HepG2 (cell line): ENCODE data around the gene BRD3. TPM values are rescaled to one million over a fixed set of nuclear protein-coding genes. Genes with fewer than 3 reads are reported as not detected.

ENCODE experiments used
- ATAC-seq: fragments of 200-7000 bp; cut with Tn5 transposase; 3 replicates; pipeline ENCODE4 v1.9.1; 2020; ENCODE audit warnings: mild to moderate bottlenecking, moderate library complexity
- BruUV-seq: library from RNA; stranded (reverse); fragments of 400-500 nt; replicated peaks from 2 replicates; lab custom pipeline; 2021; lab: Mats Ljungman, UMichigan
- CTCF ChIA-PET: fragments of 300-600 bp; formaldehyde crosslinking; extraction: SDS; loops from one replicate; lab custom pipeline; 2021; ENCODE audit warnings: low total read pairs, inconsistent platforms, low intra/inter-chr PET ratio; lab: Yijun Ruan, JAX
- POLR2A ChIA-PET: fragments of 350-600 bp; sonication (Branson Sonifier 250); formaldehyde crosslinking; loops from one replicate; lab custom pipeline; 2020; ENCODE audit warnings: antibody characterized with exemption, inconsistent platforms; lab: Yijun Ruan, JAX
- DNase-seq: peaks from one replicate; pipeline ENCODE4 v3.0.0-alpha.2; 2015; ENCODE audit warnings: low spot score
- FAIRE-seq: peaks from 3 replicates; lab custom pipeline; 2011; peaks lifted over from hg19 to GRCh38; lab: Jason Lieb, UNC
- H2AFZ ChIP-seq: one replicate; pipeline ENCODE4 v1.6.1; 2011; ENCODE audit warnings: low read length, inconsistent platforms
- H3K27ac ChIP-seq: fragments of 300-600 bp; 3 replicates; pipeline ENCODE4 v1.8.0; 2011; ENCODE audit warnings: mixed run types, mild to moderate bottlenecking, mixed read lengths, low read length, inconsistent platforms; ENCODE audit not compliant: insufficient read depth; ENCODE audit errors: extremely low read length
- H3K27me3 ChIP-seq, 2 experiments: fragments of 200-600 bp in 1 of 2; 2 replicates in 1 of 2; 3 replicates in 1 of 2; pipeline versions ENCODE4 v1.6.0 to v1.8.0; 2011; ENCODE audit warnings: low read length in 2 of 2, mild to moderate bottlenecking in 2 of 2, moderate library complexity in 2 of 2, inconsistent platforms in 1 of 2; ENCODE audit not compliant: insufficient read depth in 2 of 2, control insufficient read depth in 1 of 2
- H3K36me3 ChIP-seq, 2 experiments: fragments of 200-600 bp in 1 of 2; replicated peaks in 1 of 2; 2 replicates in 1 of 2; 3 replicates in 1 of 2; pipeline versions ENCODE4 v1.5.1 to v1.8.0; 2011; ENCODE audit warnings: low read length in 2 of 2, inconsistent platforms in 1 of 2; ENCODE audit not compliant: insufficient read depth in 2 of 2, control insufficient read depth in 1 of 2
- H3K4me1 ChIP-seq: 2 replicates; pipeline ENCODE4 v1.5.1; 2012; ENCODE audit warnings: low read length, inconsistent platforms; ENCODE audit not compliant: insufficient read depth
- H3K4me2 ChIP-seq: 2 replicates; pipeline ENCODE4 v1.6.0; 2011; ENCODE audit warnings: low read depth, low read length, inconsistent platforms
- H3K4me3 ChIP-seq, 3 experiments: fragments of 200-600 bp in 1 of 3; sonication (generic), shearing (Covaris generic) in 1 of 3; replicated peaks in 1 of 3; 2 replicates each; pipeline ENCODE4 v1.5.1; 2011 to 2016; ENCODE audit warnings: low read length in 3 of 3, inconsistent platforms in 2 of 3, low read depth in 2 of 3, mild to moderate bottlenecking in 2 of 3, control low read depth in 1 of 3, mixed read lengths in 1 of 3; ENCODE audit not compliant: insufficient read depth in 1 of 3
- H3K79me2 ChIP-seq: one replicate; pipeline ENCODE4 v1.6.1; 2011; ENCODE audit warnings: low read length, inconsistent platforms; ENCODE audit not compliant: insufficient read depth
- H3K9ac ChIP-seq: 2 replicates; pipeline ENCODE4 v1.6.0; 2011; ENCODE audit warnings: mild to moderate bottlenecking, low read depth, low read length, inconsistent platforms; ENCODE audit not compliant: insufficient read depth
- H3K9me3 ChIP-seq: 2 replicates; pipeline ENCODE4 v1.5.1; 2012; ENCODE audit warnings: mild to moderate bottlenecking, low read length
- H4K20me1 ChIP-seq: 2 replicates; pipeline ENCODE4 v1.6.0; 2011; ENCODE audit warnings: inconsistent platforms, mild to moderate bottlenecking, low read length, moderate library complexity; ENCODE audit not compliant: insufficient read depth
- AKAP8 ChIP-seq: sonication (generic); formaldehyde crosslinking; IDR thresholded peaks from 2 replicates; pipeline ENCODE4 v1.5.1; 2020; ENCODE audit warnings: mild to moderate bottlenecking, missing genetic modification reagents
- CCAR2 ChIP-seq: fragments of 200-400 bp; formaldehyde crosslinking; optimal IDR thresholded peaks from 2 replicates; pipeline ENCODE3; 2018; ENCODE audit warnings: low read depth, mild to moderate bottlenecking, low read length, moderate library complexity
- FOXA3 ChIP-seq: IDR thresholded peaks from 2 replicates; pipeline ENCODE4 v1.6.1; 2016; ENCODE audit warnings: missing genetic modification reagents, missing compliant biosample characterization
- HDAC1 ChIP-seq: sonication (generic); formaldehyde crosslinking; IDR thresholded peaks from 2 replicates; pipeline ENCODE4 v1.5.1; 2020; ENCODE audit warnings: mild to moderate bottlenecking, missing genetic modification reagents
- HOXA3 ChIP-seq: sonication (generic); formaldehyde crosslinking; IDR thresholded peaks from 2 replicates; pipeline ENCODE4 v1.5.0; 2020; ENCODE audit warnings: missing genetic modification reagents
- ISX ChIP-seq: sonication (generic); formaldehyde crosslinking; conservative IDR thresholded peaks from 2 replicates; pipeline ENCODE4 v1.5.0; 2020; ENCODE audit warnings: missing genetic modification reagents
- RAD21 ChIP-seq: fragments of 450-650 bp; formaldehyde crosslinking; IDR thresholded peaks from 2 replicates; pipeline ENCODE4 v1.5.0; 2020; ENCODE audit warnings: mild to moderate bottlenecking
- RBFOX2 ChIP-seq: fragments of 200-400 bp; formaldehyde crosslinking; IDR thresholded peaks from 2 replicates; pipeline ENCODE4 v1.6.1; 2017; ENCODE audit warnings: low read depth, mild to moderate bottlenecking, low read length
- RORA ChIP-seq: sonication (generic); formaldehyde crosslinking; IDR thresholded peaks from 2 replicates; pipeline ENCODE4 v1.5.0; 2020; ENCODE audit warnings: mild to moderate bottlenecking, missing genetic modification reagents, moderate library complexity
- SAP130 ChIP-seq: IDR thresholded peaks from 2 replicates; pipeline ENCODE4 v1.6.1; 2016; ENCODE audit warnings: low read depth
- YEATS4 ChIP-seq: sonication (generic); formaldehyde crosslinking; IDR thresholded peaks from 2 replicates; pipeline ENCODE4 v1.4.0; 2020; ENCODE audit warnings: missing genetic modification reagents, borderline replicate concordance
- ZNF3 ChIP-seq: IDR thresholded peaks from 2 replicates; pipeline ENCODE4 v1.7.0; 2017; ENCODE audit warnings: inconsistent platforms
- ZNF546 ChIP-seq: sonication (generic); formaldehyde crosslinking; conservative IDR thresholded peaks from 2 replicates; pipeline ENCODE4 v1.8.1; 2023; ENCODE audit warnings: mild to moderate bottlenecking, missing genetic modification reagents
- WGBS: methylation state at CpG from one replicate; pipeline ENCODE4 v1.1.6; 2017; ENCODE audit warnings: low lambda C conversion rate; 5-methylcytosine and 5-hydroxymethylcytosine counted together
- in situ Hi-C: cut with HindIII; loops from 2 replicates; pipeline ENCODE4 v1.10.0; 2017; ENCODE audit warnings: low pct_unique_long_range_greater_than_20kb; ENCODE audit not compliant: extremely low pct_ligation_motif_present
- intact Hi-C: fragments of 100-400 bp; cut with micrococcal nuclease; formaldehyde crosslinking; loops from one replicate; pipeline ENCODE4 v1.10.0; 2022; ENCODE audit not compliant: unreplicated experiment
- polyA plus RNA-seq, 8 experiments: library from polyadenylated mRNA; depleted of rRNA in 3 of 8; stranded (reverse) in 7 of 8; unstranded in 1 of 8; fragments of >200 nt; fragmentation: Illumina TruSeq in 4 of 8; extraction: Trizol in 4 of 8; gene quantifications; 2 replicates each; pipeline versions ENCODE4 v1.2.1 to v1.2.3, GENCODE V29; 2011 to 2016; ENCODE audit warnings: low read depth in 4 of 8, missing spikeins in 1 of 8, mixed read lengths in 1 of 8; ENCODE audit not compliant: insufficient read depth in 1 of 8
- total RNA-seq, 5 experiments: library from RNA; depleted of rRNA; stranded (reverse); fragments of >200 nt; fragmentation: Illumina TruSeq; extraction: Trizol; gene quantifications; 2 replicates each; pipeline ENCODE4 v1.2.3, GENCODE V29; 2016; ENCODE audit warnings: low read depth in 1 of 5
- TF ChIP-seq, protein P1 (sequence below): sonication (generic); formaldehyde crosslinking; IDR thresholded peaks from 2 replicates; pipeline ENCODE4 v1.5.0; 2020; ENCODE audit warnings: mild to moderate bottlenecking, missing genetic modification reagents, moderate library complexity
- TF ChIP-seq, protein P2 (sequence below), 2 experiments: fragments of 450-650 bp in 1 of 2; sonication (generic) in 1 of 2; formaldehyde crosslinking in 1 of 2; IDR thresholded peaks; 2 replicates each; pipeline versions ENCODE4 v1.6.1 to v1.8.0; 2016 to 2022; ENCODE audit warnings: antibody characterized with exemption in 1 of 2, mild to moderate bottlenecking in 1 of 2, missing genetic modification reagents in 1 of 2

Gene BRD3
- total and polyA plus RNA-seq, 2 of the 13 experiments (the other 11 are each of a cell fraction or from before 2014, with no cell fraction given): 5.9 to 12.9 TPM

DNA sequence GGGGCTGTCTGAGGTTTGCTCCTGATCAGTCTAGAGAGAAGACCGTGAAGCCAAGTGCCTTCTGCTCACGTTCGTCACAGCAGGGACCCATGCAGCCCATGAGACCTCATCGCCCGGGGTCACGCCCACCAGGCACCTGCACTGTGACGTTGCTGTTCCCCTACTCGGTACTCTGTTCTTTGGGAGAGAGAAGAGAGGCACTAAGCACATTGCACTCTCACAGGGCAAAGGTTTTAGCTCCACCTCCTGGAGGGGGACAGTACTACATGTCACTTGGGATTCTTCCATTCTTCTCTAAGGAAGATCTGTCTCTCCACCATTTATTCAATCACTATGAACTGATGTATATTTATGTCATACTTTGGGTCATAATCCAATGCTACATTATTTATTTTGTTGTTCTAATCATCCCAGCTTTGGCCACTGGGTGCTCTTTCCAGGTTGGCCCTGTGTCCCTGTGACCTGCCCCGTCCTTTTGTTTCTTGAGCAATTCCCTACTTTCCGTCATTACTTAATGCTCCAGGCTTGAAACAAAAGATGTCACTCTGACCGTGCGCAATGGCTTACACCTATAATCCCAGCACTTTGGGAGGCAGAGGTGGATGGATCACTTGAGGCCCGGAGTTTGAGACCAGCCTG lies 31.4 kb upstream of the BRD3 start:
- peak; percentile 73 for FAIRE-seq
- ChIA-PET POLR2A (no interaction called here), CTCF (interaction anchor here (0.6 to 1.2 kb wide), 2 partner anchors 105 to 317 kb away, joined by 4 to 7 read pairs; no protein-coding TSS in a partner anchor)
- no peak overlapping the region for H3K27ac ChIP-seq
- no peak overlapping the region for H3K4me3 ChIP-seq
- no peak overlapping the region for H2AFZ ChIP-seq
- in situ Hi-C loops: no loop called here
- no peaks in the 10 kb centered on the region for H3K9me3 ChIP-seq
- peak overlapping the region; percentile 19; the same call in 1 of the 2 replicates for H3K4me2 ChIP-seq
- H4K20me1 ChIP-seq: no peaks in the 10 kb centered on the region
- intact Hi-C loops: no loop called here
- peaks cover 43% of the 10 kb centered on the region for H3K4me1 ChIP-seq
- ATAC-seq: peak; percentile 74
- H3K9ac ChIP-seq: no peak overlapping the region
- no TSS peak for BruUV-seq
- WGBS: 15% methylated on average over 9 of the region's 13 CpGs
- peak; percentile 55 for DNase-seq
- no peaks in the 10 kb centered on the region for H3K79me2 ChIP-seq
- H3K36me3 ChIP-seq: no peaks in the 10 kb centered on the region
- H3K27me3 ChIP-seq: peaks cover 7 to 22% of the 10 kb centered on the region in 2 experiments; a peak in 4 of 5 replicates
- TF ChIP-seq CCAR2 (no peak), ZNF546 (CRISPR knock-in tag) (no peak), RBFOX2 (no peak), ZNF3 (CRISPR knock-in tag) (no peak), HDAC1 (CRISPR knock-in tag) (no peak), HOXA3 (CRISPR knock-in tag) (no peak), RAD21 (CRISPR knock-in tag) (peak; percentile 53; the same call in 1 of the 2 replicates), AKAP8 (CRISPR knock-in tag) (no peak), RORA (no peak), ISX (CRISPR knock-in tag) (no peak), YEATS4 (CRISPR knock-in tag) (no peak), FOXA3 (no peak), SAP130 (CRISPR knock-in tag) (0 out of 2 replicates have a peak, but pooled peaks have one; percentile 25)
- TF ChIP-seq, protein P1, sequence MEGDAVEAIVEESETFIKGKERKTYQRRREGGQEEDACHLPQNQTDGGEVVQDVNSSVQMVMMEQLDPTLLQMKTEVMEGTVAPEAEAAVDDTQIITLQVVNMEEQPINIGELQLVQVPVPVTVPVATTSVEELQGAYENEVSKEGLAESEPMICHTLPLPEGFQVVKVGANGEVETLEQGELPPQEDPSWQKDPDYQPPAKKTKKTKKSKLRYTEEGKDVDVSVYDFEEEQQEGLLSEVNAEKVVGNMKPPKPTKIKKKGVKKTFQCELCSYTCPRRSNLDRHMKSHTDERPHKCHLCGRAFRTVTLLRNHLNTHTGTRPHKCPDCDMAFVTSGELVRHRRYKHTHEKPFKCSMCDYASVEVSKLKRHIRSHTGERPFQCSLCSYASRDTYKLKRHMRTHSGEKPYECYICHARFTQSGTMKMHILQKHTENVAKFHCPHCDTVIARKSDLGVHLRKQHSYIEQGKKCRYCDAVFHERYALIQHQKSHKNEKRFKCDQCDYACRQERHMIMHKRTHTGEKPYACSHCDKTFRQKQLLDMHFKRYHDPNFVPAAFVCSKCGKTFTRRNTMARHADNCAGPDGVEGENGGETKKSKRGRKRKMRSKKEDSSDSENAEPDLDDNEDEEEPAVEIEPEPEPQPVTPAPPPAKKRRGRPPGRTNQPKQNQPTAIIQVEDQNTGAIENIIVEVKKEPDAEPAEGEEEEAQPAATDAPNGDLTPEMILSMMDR (CRISPR knock-in tag): peak; percentile 88
- TF ChIP-seq, protein P2, sequence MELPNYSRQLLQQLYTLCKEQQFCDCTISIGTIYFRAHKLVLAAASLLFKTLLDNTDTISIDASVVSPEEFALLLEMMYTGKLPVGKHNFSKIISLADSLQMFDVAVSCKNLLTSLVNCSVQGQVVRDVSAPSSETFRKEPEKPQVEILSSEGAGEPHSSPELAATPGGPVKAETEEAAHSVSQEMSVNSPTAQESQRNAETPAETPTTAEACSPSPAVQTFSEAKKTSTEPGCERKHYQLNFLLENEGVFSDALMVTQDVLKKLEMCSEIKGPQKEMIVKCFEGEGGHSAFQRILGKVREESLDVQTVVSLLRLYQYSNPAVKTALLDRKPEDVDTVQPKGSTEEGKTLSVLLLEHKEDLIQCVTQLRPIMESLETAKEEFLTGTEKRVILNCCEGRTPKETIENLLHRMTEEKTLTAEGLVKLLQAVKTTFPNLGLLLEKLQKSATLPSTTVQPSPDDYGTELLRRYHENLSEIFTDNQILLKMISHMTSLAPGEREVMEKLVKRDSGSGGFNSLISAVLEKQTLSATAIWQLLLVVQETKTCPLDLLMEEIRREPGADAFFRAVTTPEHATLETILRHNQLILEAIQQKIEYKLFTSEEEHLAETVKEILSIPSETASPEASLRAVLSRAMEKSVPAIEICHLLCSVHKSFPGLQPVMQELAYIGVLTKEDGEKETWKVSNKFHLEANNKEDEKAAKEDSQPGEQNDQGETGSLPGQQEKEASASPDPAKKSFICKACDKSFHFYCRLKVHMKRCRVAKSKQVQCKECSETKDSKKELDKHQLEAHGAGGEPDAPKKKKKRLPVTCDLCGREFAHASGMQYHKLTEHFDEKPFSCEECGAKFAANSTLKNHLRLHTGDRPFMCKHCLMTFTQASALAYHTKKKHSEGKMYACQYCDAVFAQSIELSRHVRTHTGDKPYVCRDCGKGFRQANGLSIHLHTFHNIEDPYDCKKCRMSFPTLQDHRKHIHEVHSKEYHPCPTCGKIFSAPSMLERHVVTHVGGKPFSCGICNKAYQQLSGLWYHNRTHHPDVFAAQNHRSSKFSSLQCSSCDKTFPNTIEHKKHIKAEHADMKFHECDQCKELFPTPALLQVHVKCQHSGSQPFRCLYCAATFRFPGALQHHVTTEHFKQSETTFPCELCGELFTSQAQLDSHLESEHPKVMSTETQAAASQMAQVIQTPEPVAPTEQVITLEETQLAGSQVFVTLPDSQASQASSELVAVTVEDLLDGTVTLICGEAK (IDR thresholded peaks at IDR 0.05): no peak
- TF ChIP-seq, protein P2 (CRISPR knock-in tag; IDR thresholded peaks at IDR 0.05): no peak
